Stimulated activated CD8-positive, alpha-beta memory T cell treated with anti-CD3 and anti-CD28 coated beads, Interleukin-2, amount 100 ng/mL, for 48 hours (primary cell): ENCODE results near the gene TMEM50B.
A peak's percentile ranks its signal among the peaks of the same experiment; 100 is the strongest.
"Not testable (repeated sequence)": the region's sequence is repeated elsewhere in the genome, so short reads cannot be mapped to it uniquely, and the experiment has no call there.

Experiments
- DNase-seq, 2 donors: peaks; one replicate each; pipeline ENCODE4 v3.0.0-alpha.2; 2020; ENCODE audit warnings: low read depth in 2 of 2

Gene TMEM50B

DNA sequence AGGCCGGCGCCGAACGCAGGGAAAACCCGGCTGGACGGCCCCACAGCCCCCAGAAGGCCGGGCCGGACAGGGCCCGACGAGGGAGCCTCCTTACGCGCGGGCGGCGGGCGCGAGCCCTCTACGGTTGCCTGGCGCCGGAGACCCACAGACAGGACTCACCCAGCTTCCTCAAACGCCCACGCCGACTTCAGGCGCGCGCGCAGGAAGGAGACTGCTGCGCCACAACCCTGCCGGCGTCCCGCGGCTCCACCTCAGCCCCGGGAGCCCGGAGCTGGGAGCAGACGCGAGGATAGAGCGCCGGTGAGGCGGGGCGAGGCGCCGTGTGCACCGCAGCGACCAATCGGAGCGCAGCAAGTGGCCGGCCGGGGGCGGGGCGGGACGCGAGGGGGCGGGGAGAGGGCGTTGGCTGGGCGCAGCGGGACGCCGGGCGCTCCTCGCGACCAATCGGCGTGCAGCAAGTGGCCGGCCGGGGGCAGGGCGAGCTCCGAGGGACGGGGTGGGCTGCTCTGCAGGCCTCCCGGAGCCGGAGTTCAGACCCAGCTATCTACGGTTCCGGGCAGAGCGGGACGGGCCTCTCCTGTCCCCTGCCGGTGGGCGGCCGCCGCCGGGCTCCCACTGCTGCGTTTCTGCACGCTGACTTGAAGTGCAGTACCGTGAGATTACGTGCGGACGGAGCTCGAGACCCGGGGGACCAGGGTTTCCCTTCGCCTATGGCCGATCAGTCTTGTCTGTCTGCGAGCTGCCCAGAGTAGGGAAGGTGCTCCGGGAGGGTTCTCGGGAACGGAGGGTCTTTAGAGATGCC, at the start of gene TMEM50B:
TMEM50B (minus strand) TSS at position 296 of the 802 bp plus-strand sequence. CDS start 11,089 bp downstream, outside the sequence.
- DNase-seq = peak; percentile 95 to 97

DNA sequence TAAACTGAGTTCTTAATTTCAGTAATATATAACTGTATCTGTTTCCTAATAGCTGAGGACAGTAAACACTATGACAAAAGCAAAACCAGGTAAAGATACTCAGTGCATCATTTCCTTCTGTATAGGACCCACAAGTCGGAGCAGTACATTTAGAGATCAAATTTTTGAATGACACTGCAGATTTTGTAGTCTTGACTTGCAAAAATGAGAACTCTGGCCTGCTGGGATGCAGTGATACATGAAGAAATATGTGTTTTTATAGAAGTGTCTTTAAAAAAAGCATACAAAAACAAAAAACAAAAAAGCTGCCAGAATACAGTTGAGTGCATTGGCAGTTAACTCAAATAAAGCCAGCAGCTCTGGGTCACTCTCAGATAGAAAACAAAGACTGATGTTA, 43.2 kb upstream of the TMEM50B start:
- DNase-seq = no peak

DNA sequence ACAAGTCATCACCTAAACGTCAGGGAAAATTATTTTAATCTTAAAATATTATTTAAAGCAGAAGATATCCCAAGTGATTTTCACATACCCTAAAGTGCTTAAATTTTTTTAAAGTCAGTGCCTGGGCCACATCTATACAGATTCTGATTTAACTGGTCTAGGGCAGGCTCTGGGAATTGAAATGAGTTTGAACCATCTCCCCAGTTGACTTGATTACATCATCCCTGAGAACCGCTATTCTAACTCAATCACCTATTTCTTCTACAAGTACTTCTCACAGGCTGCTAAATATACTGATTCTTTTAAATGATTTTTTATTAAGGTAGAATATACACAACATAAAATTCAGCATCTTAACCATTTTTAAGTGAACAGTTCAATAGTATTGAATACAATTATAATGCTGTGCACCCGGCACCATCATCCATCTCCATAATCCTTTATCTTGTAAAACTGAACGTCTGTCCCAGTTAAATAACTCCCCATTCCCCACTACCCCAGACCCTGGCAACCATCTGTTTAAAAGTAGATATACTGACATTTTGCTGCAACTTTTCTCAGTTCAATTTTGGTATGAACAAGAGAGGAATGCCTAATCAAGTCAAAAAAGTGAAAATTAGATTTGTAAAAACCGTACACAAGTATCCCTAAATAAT, 42.7 kb upstream of the TMEM50B start:
- DNase-seq = no peak

DNA sequence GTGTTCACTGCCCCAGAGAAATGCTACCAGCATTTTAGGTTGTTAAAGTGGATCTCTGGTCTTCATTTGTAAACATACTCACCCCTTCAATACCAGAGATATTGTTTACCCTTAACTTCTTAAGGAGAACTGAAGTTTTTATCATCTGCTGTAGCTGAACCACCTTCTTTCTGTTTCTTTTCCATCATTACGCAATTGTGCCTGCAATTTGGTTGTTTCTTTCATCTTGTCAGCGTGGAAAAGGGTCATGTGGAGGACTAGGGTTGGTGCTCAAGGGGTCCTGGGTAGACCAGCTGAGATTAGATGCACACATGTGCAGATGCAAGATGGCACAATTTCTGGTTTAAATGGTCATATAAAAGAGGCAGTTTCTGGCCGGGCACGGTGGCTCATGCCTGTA, 39.1 kb upstream of the TMEM50B start:
- DNase-seq = no peak

DNA sequence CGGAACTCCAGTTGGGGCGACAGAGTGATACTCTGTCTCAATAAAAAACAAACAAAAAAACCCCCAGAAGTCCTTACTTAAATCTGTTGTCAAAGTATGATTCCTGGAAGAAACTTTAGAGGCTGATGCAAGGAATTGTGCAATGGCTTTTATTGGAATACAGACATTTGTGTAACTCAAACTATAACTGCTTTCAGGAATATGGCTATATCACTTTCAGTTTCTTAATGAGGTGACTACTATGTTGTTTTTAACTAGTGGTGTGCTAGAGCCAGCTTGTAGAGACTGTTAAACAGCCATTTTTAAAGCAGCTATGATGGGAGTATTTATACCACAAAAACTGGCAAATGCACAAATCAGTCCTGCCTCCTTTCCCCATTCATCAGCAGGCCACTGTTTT, 34.5 kb upstream of the TMEM50B start:
- no peak for DNase-seq

DNA sequence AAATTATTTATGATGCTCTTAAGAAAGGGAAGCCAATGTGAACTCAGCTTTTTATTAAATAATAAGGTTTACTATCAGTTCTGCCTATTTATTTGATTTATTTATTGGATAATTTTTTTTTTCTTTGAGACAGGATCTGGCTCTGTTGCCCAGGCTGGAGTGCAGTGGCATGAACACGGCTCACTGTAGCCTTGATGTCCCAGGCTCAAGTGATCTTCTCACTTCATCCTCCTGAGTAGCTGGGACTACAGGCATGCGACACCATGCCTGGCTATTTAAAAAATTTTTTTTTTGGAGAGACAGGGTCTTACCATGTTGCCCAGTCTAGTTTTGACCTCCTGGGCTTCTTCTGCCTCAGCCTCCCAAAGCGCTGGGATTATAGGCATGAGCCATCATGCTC, 32.7 kb upstream of the TMEM50B start:
- no peak for DNase-seq

DNA sequence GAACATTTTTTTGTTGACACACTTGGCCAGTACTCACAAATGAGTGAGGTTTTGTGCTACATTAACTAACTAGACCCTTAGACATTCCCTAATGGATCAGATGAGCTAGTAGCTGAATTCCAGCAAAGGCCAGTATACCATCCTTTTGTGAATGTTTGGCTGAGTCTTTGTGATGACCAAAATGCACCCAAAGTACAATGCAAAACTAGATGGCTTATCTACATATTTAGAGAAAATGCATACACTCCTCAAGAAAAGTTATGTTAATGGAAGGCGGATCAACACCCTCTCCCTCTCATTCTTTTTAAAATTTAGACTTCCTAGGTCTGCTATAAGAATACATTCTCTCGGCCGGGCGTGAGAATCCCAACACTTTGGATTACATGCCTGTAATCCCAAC, 31.9 kb upstream of the TMEM50B start:
- DNase-seq = no peak

DNA sequence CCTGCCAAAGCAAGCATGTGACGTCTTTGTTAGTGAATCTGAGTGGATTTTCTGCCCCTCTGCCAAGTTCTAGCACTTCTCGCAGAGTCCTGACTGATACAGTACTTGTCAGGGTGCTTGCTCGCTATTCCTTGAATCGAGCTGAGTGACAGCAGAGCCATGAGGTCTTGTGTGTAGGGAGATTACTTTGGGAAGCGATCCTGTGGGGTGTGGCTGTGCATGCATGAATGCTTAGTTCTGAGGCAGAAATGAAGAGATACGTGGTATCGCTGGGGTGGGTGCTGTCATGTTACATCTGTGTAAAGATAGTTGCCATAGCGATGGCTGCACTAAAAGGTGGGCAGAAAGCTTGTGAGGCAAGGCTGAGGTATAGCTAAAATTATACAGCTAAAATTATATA, 31.1 kb upstream of the TMEM50B start:
- no peak for DNase-seq

DNA sequence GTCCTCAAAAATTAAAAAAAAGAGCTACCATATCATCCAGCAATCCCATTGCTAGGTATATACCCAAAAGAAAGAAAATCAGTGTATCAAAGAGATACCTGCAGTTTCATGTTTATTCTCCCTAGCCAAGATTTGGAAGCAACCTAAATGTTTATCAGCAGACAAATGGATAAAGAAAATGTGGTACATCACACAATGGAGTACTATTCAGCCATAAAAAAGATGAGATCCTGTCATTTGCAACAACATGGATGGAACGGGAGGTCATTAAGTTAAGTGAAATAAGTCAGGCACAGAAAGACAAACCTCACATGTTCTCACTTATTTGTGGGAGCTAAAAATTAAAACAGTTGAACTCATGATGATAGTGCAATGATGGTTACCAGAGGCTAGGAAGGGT, 27.2 kb upstream of the TMEM50B start:
- DNase-seq = not testable (repeated sequence)

DNA sequence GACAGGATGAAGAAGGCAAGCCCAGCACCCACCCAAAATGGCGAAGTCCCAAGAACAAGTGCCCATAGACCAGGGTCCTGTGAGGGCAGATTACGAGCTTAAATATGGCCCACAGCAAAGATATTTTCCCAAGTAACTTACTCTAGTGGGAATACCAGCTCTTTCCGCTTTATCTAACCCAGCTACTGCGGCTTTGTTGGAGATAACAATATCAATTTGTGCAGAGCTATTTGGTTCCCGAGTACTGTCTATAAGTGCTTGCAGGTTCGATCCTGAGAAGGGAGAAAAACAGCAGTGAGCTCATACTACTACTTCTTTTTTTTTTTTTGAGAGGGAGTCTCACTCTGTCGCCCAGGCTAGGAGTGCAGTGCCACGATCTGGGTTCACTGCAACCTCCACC, 26.1 kb upstream of the TMEM50B start:
- DNase-seq = no peak

DNA sequence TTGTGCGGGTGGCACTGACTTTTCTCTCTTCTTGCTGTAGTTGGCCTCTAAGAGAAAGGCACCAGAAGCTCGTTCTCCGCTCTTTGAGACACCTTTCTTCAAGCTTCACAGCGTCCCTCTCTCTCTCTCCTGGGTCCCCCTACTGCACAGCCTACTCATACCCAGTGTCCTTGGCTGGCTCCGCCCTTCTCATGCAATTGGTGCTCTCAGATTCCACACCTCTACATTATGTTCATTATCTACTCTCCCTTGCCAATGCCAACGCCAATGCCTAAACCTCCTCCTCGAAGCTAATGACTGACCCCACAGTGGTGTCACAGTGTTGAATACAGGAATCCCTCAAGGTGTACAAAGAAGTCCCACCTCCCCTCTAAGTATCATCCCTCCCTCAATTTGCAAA, 16.6 kb upstream of the TMEM50B start:
- DNase-seq = no peak

DNA sequence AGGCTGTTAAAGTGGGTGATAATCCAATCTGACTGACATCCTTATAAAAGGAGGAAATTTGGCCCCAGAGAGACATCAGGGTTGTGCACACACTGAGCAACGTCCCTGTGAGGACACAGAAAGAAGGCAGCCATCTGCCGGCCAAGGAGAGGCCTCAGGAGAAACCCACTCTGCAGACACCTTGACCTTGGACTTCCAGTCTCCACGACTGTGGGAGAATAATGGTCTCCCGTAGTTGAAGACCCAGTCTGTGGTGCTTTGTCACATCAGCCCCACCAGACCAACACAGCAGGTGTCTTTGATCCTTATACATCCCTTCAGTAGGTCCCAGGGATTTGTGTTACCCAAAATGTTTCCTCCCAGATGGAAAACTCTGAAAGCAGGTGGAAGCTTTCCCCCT, 16.0 kb upstream of the TMEM50B start:
- no peak for DNase-seq

DNA sequence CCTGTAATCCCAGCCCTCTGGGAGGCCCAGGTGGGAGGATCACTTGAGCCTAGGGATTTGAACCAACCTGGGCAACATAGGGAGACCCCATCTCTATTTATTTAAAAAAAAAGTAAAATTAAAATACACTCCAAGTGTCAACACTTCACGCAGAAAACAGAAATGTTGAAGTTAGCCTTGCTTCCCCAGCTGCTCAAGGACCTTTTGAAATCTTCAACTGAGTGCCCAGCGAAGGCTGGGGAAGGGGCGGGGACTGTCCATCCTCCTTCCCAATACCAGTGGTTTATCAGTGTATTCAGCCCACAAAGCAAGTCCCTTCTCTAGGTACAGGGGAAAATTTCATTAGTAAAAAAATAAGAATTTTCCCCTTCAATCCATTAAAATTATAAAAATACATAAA, 14.0 kb upstream of the TMEM50B start:
- DNase-seq = no peak

DNA sequence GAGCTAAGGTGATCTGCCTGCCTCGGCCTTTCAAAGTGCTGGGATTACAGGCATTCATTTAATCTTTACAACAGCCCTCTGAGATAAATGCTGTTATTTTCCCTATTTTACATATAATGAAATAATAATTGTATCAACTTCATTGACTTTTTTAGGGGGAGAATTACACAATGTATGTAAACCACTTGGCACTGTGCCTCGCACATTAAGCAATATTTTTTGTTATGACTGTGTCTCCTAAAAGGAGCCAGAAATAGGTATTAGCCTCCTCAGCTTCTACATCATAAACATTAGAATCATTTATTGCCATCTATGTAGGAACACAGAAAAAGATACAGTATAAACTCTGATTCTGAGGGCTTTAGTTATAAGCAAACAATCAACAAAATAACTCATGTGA, 12.8 kb upstream of the TMEM50B start:
- no peak for DNase-seq

DNA sequence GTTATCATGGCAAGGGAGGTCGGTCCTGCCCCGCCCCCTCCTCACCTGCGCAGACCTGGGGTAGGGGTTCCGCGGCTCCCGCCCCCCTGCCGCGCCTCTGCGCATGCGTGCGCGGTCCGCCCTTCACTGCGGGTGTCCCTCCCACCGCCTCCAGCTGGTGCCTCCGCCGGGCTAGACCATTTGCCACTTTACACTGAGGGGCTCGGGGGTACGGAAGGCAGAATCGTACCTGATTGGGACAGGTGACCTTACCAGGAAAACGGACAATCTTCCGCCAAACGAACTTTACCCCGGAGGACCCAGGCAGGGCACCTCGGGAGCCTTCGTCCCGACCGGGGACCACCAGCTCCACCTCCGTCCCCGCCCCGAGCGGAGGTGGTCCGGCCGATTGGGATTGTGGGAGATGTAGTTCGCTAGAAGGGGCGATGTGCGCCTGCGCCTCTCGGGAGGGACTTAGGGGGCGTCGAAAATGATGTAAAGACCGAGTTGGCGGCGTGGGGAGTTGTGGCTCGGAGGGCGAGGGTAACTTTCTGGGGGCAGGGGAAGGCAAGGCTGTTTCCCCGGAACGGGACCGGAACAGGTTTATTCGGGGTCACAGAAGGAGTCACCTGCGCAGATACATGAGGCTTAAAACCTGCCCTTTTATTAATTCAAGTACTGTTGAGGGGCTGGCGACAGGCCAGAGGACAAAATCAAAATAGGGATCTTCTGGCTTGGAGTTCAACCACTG, 11.8 kb upstream of the TMEM50B start, which contains the start of gene DNAJC28:
DNAJC28 (minus strand) TSS at position 344 of the 730 bp plus-strand sequence. CDS start 2,323 bp downstream, outside the sequence.
- peak; percentile 91 to 93 for DNase-seq

DNA sequence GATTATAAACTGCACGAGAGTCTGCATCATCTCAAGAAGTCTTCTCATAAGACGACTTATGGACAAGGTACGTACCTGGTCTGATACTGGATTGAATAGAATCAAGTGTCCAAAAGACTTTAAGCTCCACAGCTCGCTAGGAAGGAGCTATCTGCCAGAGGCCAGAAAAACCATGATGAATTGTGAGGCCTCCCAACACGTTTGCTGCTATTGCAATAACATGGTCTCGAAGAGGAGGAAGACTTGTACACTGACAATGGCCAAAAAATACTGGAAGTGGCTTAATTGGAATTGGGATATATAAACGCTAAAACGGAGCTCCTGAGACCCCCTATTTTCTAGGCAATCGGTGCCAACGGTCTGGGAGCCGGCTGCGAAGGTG, 11.2 kb upstream of the TMEM50B start:
- DNase-seq = no peak

DNA sequence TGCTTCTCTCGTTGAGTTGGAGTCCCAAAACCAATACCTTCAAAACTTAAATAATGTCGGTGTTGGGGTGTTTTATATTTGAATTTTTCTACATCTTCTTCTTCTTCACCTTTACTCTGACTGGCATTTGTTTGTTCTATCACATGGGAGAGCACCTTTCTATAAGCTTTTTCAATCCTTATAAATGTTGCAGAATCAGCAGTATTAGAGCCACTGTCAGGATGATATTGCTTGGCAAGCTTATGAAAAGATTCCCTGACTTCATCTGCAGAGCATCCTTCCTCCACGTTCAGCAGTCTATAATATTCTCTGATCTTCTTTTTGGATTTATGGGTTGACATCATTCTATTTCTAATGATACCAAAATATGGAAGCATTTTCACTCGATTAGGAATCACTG, 9.2 kb upstream of the TMEM50B start:
- DNase-seq = no peak

DNA sequence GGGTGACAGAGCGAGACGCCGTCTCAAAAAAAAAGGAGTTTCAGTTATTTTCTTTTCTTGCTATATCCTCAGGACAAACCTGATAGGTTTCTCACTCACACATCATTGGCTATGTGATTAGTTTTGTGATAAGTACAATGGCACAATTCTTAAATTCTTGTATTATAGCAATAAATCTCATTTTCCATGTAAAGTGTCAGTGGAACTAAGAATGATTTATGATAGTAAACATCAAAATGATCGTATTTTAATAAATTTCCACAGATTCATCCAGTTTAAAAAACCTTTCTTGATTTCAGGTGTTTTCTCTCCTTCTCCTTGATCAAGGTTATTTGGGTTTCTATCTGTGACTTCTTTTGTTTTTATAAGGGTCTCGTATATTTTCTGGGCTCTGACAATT, 8.2 kb upstream of the TMEM50B start:
- no peak for DNase-seq

DNA sequence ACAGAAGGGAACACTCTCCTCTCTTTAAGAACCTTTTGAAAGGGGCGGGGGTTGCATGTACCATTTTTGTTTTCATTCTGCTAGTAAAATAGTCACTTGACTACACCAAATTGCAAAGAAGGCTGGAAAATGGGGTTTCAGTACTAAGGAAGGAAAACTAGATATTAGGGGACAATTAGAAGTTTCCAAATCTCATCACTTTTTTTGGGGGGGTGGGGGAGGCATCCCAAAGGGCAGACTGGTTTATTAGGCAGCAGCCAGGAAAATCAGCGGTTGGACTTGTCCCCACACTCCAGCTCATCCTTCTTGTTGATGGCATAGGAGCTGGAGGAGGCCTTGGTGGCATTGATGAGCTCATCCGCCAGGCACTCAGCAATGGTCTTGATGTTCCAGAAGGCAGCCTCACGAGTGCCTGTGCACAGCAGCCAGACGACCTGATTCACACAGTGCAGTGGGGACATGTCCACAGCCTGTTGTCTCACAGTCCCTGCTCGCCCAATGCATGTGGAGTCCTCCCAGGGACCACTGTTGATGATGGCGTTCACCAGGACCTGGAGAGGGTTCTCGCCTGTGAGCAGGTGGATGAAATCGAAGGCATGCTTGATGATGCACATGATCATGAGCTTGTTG, 1.7 kb upstream of the TMEM50B start:
- no peak for DNase-seq

DNA sequence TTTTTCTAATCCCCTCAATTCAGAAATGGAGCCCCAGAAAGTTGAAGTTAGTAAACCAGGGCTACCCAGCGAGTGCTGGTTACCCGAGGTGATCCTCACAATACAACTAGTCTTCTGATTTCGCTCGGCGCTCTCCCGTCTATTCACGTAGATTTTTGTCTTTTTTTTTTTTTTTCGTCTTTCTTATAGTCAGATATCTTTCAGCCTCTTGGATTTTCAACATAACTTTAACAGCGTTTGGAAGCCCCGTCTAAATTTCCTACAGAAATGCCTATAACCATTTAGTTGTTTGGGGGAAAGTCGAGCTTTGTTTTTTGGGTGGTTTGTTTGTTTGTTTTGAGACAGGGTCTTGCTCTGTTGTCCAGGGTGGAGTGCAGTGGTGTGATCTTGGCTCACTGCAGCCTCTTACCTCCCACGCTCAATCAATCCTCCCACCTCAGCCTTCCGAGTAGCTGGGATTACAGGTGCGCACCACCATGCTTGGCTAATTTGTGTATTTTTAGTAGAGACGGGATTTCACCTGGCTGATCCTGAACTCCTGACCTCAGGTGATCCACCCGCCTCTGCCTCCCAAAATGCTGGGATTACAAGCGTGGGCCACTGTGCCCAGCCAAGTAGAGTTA, 818 bp upstream of the TMEM50B start:
- no peak for DNase-seq

DNA sequence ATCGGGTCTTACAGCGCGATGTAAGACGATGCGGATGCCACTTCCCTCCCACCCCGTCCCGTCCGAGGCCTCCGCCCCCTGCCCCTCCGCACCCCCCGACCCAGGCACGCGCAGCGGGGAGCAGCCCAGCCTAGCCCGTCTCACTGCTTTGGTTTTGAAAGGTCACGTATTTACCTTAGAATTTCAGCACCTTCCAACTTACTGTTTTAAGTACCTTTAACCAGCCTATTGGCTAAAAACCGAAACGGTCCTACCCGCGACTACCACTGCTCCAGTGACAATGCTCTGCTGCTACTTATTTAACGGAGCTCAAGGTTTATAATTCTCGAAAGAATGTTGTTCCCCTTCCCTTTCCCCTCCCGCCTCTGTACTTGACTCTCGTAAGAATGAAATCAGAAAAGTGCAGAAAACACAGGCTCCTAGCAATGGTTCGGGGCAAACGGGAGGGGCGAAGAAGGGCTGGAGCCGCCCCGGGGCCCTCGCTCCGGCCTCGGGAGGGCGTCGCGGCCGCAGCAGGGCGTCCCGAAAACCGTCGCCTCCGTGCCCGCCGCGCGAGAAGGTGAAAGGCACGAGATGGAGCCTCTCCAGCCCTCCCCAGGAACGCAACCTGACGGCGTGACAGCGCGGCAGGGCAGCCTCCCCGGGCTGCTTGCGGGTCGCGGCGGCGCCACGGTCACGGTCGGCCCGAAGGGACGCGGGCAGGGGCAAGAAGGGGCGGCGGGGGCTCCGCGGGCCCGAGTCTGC, 667 bp downstream of the TMEM50B start:
- DNase-seq = peak; percentile 11 to 21
